ENCODE measurements around the gene NCBP2.
"Not testable (repeated sequence)": the region's sequence is repeated elsewhere in the genome, so short reads cannot be mapped to it uniquely, and the experiment has no call there.

Gene NCBP2

GRCh38 chr3:196949285-196949619, 6.9 kb upstream of the NCBP2 start:
- Histone ChIP-seq H3K9ac (ENCODE audit: low read depth, low read length) (no peak overlapping the region), H3K4me3 (ENCODE audit: low read depth, low read length) (no peak overlapping the region), H3K9me3 (ENCODE audit: control insufficient read depth, insufficient read depth, low read length) (no peaks in the 10 kb centered on the region), H3K27ac (ENCODE audit: low read depth, low read length) (no peak overlapping the region), H3K4me1 (ENCODE audit: control insufficient read depth, insufficient read depth, low read length) (no peaks in the 10 kb centered on the region), H3K36me3 (ENCODE audit: control insufficient read depth, insufficient read depth, low read length) (no peaks in the 10 kb centered on the region), H3K27me3 (ENCODE audit: control insufficient read depth, insufficient read depth, low read length) (no peaks in the 10 kb centered on the region)

DNA sequence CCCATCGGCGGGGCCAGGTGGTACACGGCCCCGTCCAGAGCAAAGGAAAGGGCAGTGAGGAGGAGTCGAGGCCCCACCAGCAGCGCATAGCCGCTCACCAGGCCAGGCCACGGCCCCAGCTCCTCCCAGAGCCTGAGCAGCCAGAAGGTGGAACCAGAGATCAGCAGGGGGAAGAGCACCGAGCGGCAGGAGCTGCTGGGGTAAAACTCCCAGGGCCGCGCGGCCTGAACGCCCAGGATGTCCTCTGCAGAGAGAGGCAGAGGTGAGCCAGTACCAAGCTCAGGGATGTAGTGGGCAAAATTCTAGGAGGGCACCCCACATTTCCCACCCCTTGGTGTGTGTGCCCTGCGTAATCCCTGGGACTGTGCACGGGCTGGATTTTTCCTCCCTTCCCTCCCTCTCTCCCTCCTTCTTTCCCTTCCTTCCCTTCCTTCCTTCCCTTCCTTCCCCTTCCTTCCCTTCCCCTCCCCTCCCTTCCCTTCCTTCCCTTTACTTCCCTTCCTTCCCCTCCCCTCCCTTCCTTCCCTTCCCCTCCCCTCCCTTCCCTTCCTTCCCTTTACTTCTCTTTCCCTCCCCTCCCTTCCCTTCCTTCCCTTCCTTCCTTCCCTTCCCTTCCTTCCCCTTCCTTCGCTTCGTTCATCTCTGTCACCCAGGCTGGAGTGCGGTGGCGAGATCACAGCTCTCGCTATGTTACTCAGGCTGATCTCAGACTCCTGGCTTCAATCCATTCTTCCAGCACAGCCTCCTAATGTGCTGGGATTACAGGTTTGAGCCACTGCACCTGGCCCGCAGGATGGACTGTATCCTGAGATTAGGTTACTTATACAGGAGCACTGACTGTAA, 6.3 kb upstream of the NCBP2 start:
- H3K36me3 ChIP-seq (ENCODE audit: control insufficient read depth, insufficient read depth, low read length) = no peaks in the 10 kb centered on the region
- H3K4me1 ChIP-seq (ENCODE audit: control insufficient read depth, insufficient read depth, low read length) = peaks cover 2% of the 10 kb centered on the region; the same call in 1 of the 2 replicates
- H3K27ac ChIP-seq (ENCODE audit: low read depth, low read length) = no peak overlapping the region
- H3K27me3 ChIP-seq (ENCODE audit: control insufficient read depth, insufficient read depth, low read length) = no peaks in the 10 kb centered on the region
- H3K9ac ChIP-seq (ENCODE audit: low read depth, low read length) = no peak overlapping the region
- no peak overlapping the region for H3K4me3 ChIP-seq (ENCODE audit: low read depth, low read length)
- H3K9me3 ChIP-seq (ENCODE audit: control insufficient read depth, insufficient read depth, low read length) = no peaks in the 10 kb centered on the region

DNA sequence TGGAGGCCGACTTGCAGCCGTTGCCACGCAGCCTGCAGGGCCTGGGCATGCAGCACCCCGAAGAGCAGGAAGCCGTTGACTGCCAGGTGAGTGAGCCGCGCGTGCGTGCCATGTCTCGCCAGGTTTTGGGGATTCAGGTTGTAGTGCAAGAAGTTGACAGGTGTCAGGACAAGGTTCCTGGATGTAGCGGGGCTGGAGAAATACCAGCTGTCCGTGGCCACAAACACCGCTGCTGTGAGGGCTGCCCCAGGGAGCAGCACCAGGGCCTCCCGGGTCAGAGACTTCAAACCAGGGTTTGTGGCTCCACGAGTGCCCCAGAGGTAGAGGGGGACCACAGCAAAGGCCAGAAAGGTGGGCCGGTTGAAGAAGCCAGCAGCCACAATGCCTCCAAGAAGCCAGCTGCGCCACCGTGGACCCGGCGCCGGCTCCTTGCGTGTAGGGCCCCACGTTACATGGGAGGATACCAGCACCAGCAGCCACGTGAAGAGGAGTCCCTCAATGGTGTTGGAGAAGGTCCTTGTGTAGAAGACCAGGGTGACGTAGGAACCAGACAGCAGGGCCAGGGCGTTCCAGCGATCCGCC, 5.6 kb upstream of the NCBP2 start:
- Histone ChIP-seq H3K27ac (ENCODE audit: low read depth, low read length) (no peak overlapping the region), H3K27me3 (ENCODE audit: control insufficient read depth, insufficient read depth, low read length) (no peaks in the 10 kb centered on the region), H3K36me3 (ENCODE audit: control insufficient read depth, insufficient read depth, low read length) (no peaks in the 10 kb centered on the region), H3K4me1 (ENCODE audit: control insufficient read depth, insufficient read depth, low read length) (peaks cover 7% of the 10 kb centered on the region; the same call in 1 of the 2 replicates), H3K9ac (ENCODE audit: low read depth, low read length) (no peak overlapping the region), H3K9me3 (ENCODE audit: control insufficient read depth, insufficient read depth, low read length) (no peaks in the 10 kb centered on the region), H3K4me3 (ENCODE audit: low read depth, low read length) (no peak overlapping the region)

- Histone ChIP-seq H3K27ac (ENCODE audit: low read depth, low read length) (no peak overlapping the region), H3K4me3 (ENCODE audit: low read depth, low read length) (no peak overlapping the region), H3K9me3 (ENCODE audit: control insufficient read depth, insufficient read depth, low read length) (no peaks in the 10 kb centered on the region), H3K9ac (ENCODE audit: low read depth, low read length) (no peak overlapping the region), H3K27me3 (ENCODE audit: control insufficient read depth, insufficient read depth, low read length) (no peaks in the 10 kb centered on the region), H3K4me1 (ENCODE audit: control insufficient read depth, insufficient read depth, low read length) (peaks cover 7% of the 10 kb centered on the region; the same call in 1 of the 2 replicates), H3K36me3 (ENCODE audit: control insufficient read depth, insufficient read depth, low read length) (no peaks in the 10 kb centered on the region)
Observed at GRCh38 chr3:196947136-196947859, 5.0 kb upstream of the NCBP2 start.

GRCh38 chr3:196944037-196944790, 1.9 kb upstream of the NCBP2 start:
- H3K4me3 ChIP-seq (ENCODE audit: low read depth, low read length) = peak overlapping the region; percentile 90
- H3K9me3 ChIP-seq (ENCODE audit: control insufficient read depth, insufficient read depth, low read length); H3K9ac ChIP-seq (ENCODE audit: low read depth, low read length); H3K27me3 ChIP-seq (ENCODE audit: control insufficient read depth, insufficient read depth, low read length): not testable (repeated sequence)
- peaks cover 12% of the 10 kb centered on the region for H3K4me1 ChIP-seq (ENCODE audit: control insufficient read depth, insufficient read depth, low read length)
- H3K36me3 ChIP-seq (ENCODE audit: control insufficient read depth, insufficient read depth, low read length) = peaks cover 13% of the 10 kb centered on the region
- H3K27ac ChIP-seq (ENCODE audit: low read depth, low read length) = peak overlapping the region; percentile 80

GRCh38 chr3:196942915-196943277, 568 bp upstream of the NCBP2 start:
- Histone ChIP-seq H3K9ac (ENCODE audit: low read depth, low read length) (peak overlapping the region; percentile 87), H3K4me3 (ENCODE audit: low read depth, low read length) (peak overlapping the region; percentile 90), H3K27me3 (ENCODE audit: control insufficient read depth, insufficient read depth, low read length) (no peaks in the 10 kb centered on the region), H3K27ac (ENCODE audit: low read depth, low read length) (peak overlapping the region; percentile 98), H3K9me3 (ENCODE audit: control insufficient read depth, insufficient read depth, low read length) (no peaks in the 10 kb centered on the region), H3K36me3 (ENCODE audit: control insufficient read depth, insufficient read depth, low read length) (peaks cover 26% of the 10 kb centered on the region), H3K4me1 (ENCODE audit: control insufficient read depth, insufficient read depth, low read length) (peaks cover 12% of the 10 kb centered on the region)

GRCh38 chr3:196941729-196942225, 551 bp downstream of the NCBP2 start:
- Histone ChIP-seq H3K36me3 (ENCODE audit: control insufficient read depth, insufficient read depth, low read length) (peaks cover 37% of the 10 kb centered on the region), H3K4me3 (ENCODE audit: low read depth, low read length) (peak overlapping the region; percentile 90), H3K27ac (ENCODE audit: low read depth, low read length) (peak overlapping the region; percentile 98), H3K4me1 (ENCODE audit: control insufficient read depth, insufficient read depth, low read length) (peaks cover 12% of the 10 kb centered on the region), H3K27me3 (ENCODE audit: control insufficient read depth, insufficient read depth, low read length) (no peaks in the 10 kb centered on the region), H3K9me3 (ENCODE audit: control insufficient read depth, insufficient read depth, low read length) (no peaks in the 10 kb centered on the region), H3K9ac (ENCODE audit: low read depth, low read length) (peak overlapping the region; percentile 94)

GRCh38 chr3:196938576-196938975, 3.8 kb downstream of the NCBP2 start:
- H3K9me3 ChIP-seq (ENCODE audit: control insufficient read depth, insufficient read depth, low read length) = no peaks in the 10 kb centered on the region
- H3K9ac ChIP-seq (ENCODE audit: low read depth, low read length) = no peak overlapping the region
- H3K4me1 ChIP-seq (ENCODE audit: control insufficient read depth, insufficient read depth, low read length) = peaks cover 9% of the 10 kb centered on the region
- H3K36me3 ChIP-seq (ENCODE audit: control insufficient read depth, insufficient read depth, low read length) = peaks cover 68% of the 10 kb centered on the region
- H3K27ac ChIP-seq (ENCODE audit: low read depth, low read length) = no peak overlapping the region
- H3K4me3 ChIP-seq (ENCODE audit: low read depth, low read length) = no peak overlapping the region
- no peaks in the 10 kb centered on the region for H3K27me3 ChIP-seq (ENCODE audit: control insufficient read depth, insufficient read depth, low read length)

- no peaks in the 10 kb centered on the region for H3K27me3 ChIP-seq (ENCODE audit: control insufficient read depth, insufficient read depth, low read length)
- no peaks in the 10 kb centered on the region for H3K9me3 ChIP-seq (ENCODE audit: control insufficient read depth, insufficient read depth, low read length)
- H3K9ac ChIP-seq (ENCODE audit: low read depth, low read length) = no peak overlapping the region
- no peak overlapping the region for H3K4me3 ChIP-seq (ENCODE audit: low read depth, low read length)
- H3K36me3 ChIP-seq (ENCODE audit: control insufficient read depth, insufficient read depth, low read length) = peaks cover 73% of the 10 kb centered on the region
- H3K4me1 ChIP-seq (ENCODE audit: control insufficient read depth, insufficient read depth, low read length) = peaks cover 5% of the 10 kb centered on the region
- H3K27ac ChIP-seq (ENCODE audit: low read depth, low read length) = no peak overlapping the region
Observed at GRCh38 chr3:196938124-196938523, 4.2 kb downstream of the NCBP2 start.

- Histone ChIP-seq H3K9ac (ENCODE audit: low read depth, low read length) (no peak overlapping the region), H3K27me3 (ENCODE audit: control insufficient read depth, insufficient read depth, low read length) (no peaks in the 10 kb centered on the region), H3K4me3 (ENCODE audit: low read depth, low read length) (no peak overlapping the region), H3K36me3 (ENCODE audit: control insufficient read depth, insufficient read depth, low read length) (peaks cover 90% of the 10 kb centered on the region), H3K27ac (ENCODE audit: low read depth, low read length) (no peak overlapping the region), H3K4me1 (ENCODE audit: control insufficient read depth, insufficient read depth, low read length) (peaks cover 5% of the 10 kb centered on the region), H3K9me3 (ENCODE audit: control insufficient read depth, insufficient read depth, low read length) (no peaks in the 10 kb centered on the region)
Observed at GRCh38 chr3:196936288-196936687, 6.0 kb downstream of the NCBP2 start.

Measured in HUES48 (cell line).